Fibroblast of lung (primary cell): Measurements from ENCODE around the gene NIT1.

ENCODE experiments used
- EZH2 ChIP-seq: IDR thresholded peaks from 2 replicates; pipeline ENCODE4 v1.5.1; 2012; ENCODE audit warnings: low read length, control low read depth, mild to moderate bottlenecking; ENCODE audit errors: missing control alignments
- TF ChIP-seq, protein P1 (sequence below), 2 donors: IDR thresholded peaks in 1 of 2; conservative IDR thresholded peaks in 1 of 2; 1 replicate in 1 of 2; 2 replicates in 1 of 2; pipeline ENCODE4 v1.5.1; 2011 to 2012; ENCODE audit warnings: low read length in 2 of 2, control low read depth in 1 of 2, inconsistent platforms in 1 of 2, low read depth in 1 of 2, mild to moderate bottlenecking in 1 of 2

GRCh38 chr1:161161652-161162051 lies 43.7 kb downstream of the NIT1 start:
- TF ChIP-seq, protein P1, sequence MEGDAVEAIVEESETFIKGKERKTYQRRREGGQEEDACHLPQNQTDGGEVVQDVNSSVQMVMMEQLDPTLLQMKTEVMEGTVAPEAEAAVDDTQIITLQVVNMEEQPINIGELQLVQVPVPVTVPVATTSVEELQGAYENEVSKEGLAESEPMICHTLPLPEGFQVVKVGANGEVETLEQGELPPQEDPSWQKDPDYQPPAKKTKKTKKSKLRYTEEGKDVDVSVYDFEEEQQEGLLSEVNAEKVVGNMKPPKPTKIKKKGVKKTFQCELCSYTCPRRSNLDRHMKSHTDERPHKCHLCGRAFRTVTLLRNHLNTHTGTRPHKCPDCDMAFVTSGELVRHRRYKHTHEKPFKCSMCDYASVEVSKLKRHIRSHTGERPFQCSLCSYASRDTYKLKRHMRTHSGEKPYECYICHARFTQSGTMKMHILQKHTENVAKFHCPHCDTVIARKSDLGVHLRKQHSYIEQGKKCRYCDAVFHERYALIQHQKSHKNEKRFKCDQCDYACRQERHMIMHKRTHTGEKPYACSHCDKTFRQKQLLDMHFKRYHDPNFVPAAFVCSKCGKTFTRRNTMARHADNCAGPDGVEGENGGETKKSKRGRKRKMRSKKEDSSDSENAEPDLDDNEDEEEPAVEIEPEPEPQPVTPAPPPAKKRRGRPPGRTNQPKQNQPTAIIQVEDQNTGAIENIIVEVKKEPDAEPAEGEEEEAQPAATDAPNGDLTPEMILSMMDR (conservative IDR thresholded peaks at IDR 0.05 in 1 of 2, IDR thresholded peaks at IDR 0.05 in 1 of 2; ENCODE audit: low read depth in 1 of 2, low read length in 2 of 2): no peak
- TF ChIP-seq EZH2: no peak
